Mesenchymal stem cell (in vitro differentiated cells and primary cell): ENCODE measurements around the gene LRRC28.
"Not testable (repeated sequence)": the region's sequence is repeated elsewhere in the genome, so short reads cannot be mapped to it uniquely, and the experiment has no call there.

Experiments used
- DNase-seq: peaks from one replicate; pipeline ENCODE4 v3.0.0-alpha.2; 2013
- H2AFZ ChIP-seq: one replicate; pipeline ENCODE4 v1.6.1; 2013; ENCODE audit warnings: low read depth, mild to moderate bottlenecking, control low read depth, inconsistent platforms, low read length, moderate library complexity
- H2AK5ac ChIP-seq: 2 replicates; pipeline ENCODE4 v1.6.1; 2013; ENCODE audit warnings: low read length, moderate library complexity, mild to moderate bottlenecking, inconsistent platforms; ENCODE audit not compliant: severe bottlenecking
- H2BK120ac ChIP-seq: one replicate; pipeline ENCODE4 v1.6.1; 2013; ENCODE audit warnings: low read depth, mild to moderate bottlenecking, inconsistent platforms, low read length, moderate library complexity
- H2BK12ac ChIP-seq, 2 experiments: one replicate each; pipeline ENCODE4 v1.6.1; 2013; ENCODE audit warnings: inconsistent platforms in 2 of 2, low read length in 2 of 2, mild to moderate bottlenecking in 2 of 2, moderate library complexity in 2 of 2, control low read depth in 1 of 2
- H2BK15ac ChIP-seq: one replicate; pipeline ENCODE4 v1.6.1; 2013; ENCODE audit warnings: mild to moderate bottlenecking, low read depth, inconsistent platforms; ENCODE audit not compliant: poor library complexity, severe bottlenecking
- H2BK5ac ChIP-seq: 2 replicates; pipeline ENCODE4 v1.6.1; 2013; ENCODE audit warnings: low read depth, mild to moderate bottlenecking, low read length, control low read depth, inconsistent platforms; ENCODE audit not compliant: poor library complexity, severe bottlenecking
- H3K14ac ChIP-seq, 2 experiments: one replicate each; pipeline ENCODE4 v1.6.1; 2013; ENCODE audit warnings: inconsistent platforms in 2 of 2, low read length in 2 of 2, control low read depth in 1 of 2, mild to moderate bottlenecking in 1 of 2, moderate library complexity in 1 of 2
- H3K18ac ChIP-seq, 2 experiments: one replicate each; pipeline ENCODE4 v1.6.1; 2013; ENCODE audit warnings: inconsistent platforms in 2 of 2, low read length in 2 of 2, control low read depth in 1 of 2, low read depth in 1 of 2, mild to moderate bottlenecking in 1 of 2
- H3K23ac ChIP-seq, 2 experiments: one replicate each; pipeline ENCODE4 v1.6.1; 2013; ENCODE audit warnings: inconsistent platforms in 2 of 2, low read length in 2 of 2, mild to moderate bottlenecking in 2 of 2, moderate library complexity in 2 of 2, control low read depth in 1 of 2
- H3K27ac ChIP-seq: 2 replicates; pipeline ENCODE4 v1.5.1; 2013; ENCODE audit warnings: mild to moderate bottlenecking, moderate library complexity, low read length, control low read depth, inconsistent platforms; ENCODE audit not compliant: poor library complexity, severe bottlenecking
- H3K27me3 ChIP-seq, 2 experiments: 2 replicates each; pipeline versions ENCODE4 v1.6.1 to v1.7.0; 2013; ENCODE audit warnings: low read length in 2 of 2, mild to moderate bottlenecking in 2 of 2, moderate library complexity in 2 of 2, control low read depth in 1 of 2, inconsistent platforms in 1 of 2; ENCODE audit not compliant: control insufficient read depth in 1 of 2, insufficient read depth in 1 of 2
- H3K36me3 ChIP-seq, 2 experiments: 2 replicates each; pipeline versions ENCODE4 v1.6.1 to v1.7.0; 2013; ENCODE audit warnings: low read length in 2 of 2, control low read depth in 1 of 2, inconsistent platforms in 1 of 2, low read depth in 1 of 2, mild to moderate bottlenecking in 1 of 2; ENCODE audit not compliant: insufficient read depth in 2 of 2, control insufficient read depth in 1 of 2
- H3K4ac ChIP-seq, 2 experiments: one replicate each; pipeline ENCODE4 v1.6.1; 2013; ENCODE audit warnings: inconsistent platforms in 2 of 2, low read length in 2 of 2, mild to moderate bottlenecking in 2 of 2, moderate library complexity in 2 of 2, control low read depth in 1 of 2, low read depth in 1 of 2
- H3K4me1 ChIP-seq: 2 replicates; pipeline ENCODE4 v1.6.1; 2013; ENCODE audit warnings: low read depth, low read length, control low read depth; ENCODE audit not compliant: control insufficient read depth, insufficient read depth
- H3K4me2 ChIP-seq: 2 replicates; pipeline ENCODE4 v1.6.1; 2013; ENCODE audit warnings: low read length, mild to moderate bottlenecking, inconsistent platforms; ENCODE audit not compliant: poor library complexity, severe bottlenecking
- H3K4me3 ChIP-seq, 2 experiments: 2 replicates each; pipeline versions ENCODE4 v1.5.1 to v1.7.0; 2013; ENCODE audit warnings: low read length in 2 of 2, mild to moderate bottlenecking in 2 of 2, control low read depth in 1 of 2, low read depth in 1 of 2; ENCODE audit not compliant: insufficient read depth in 1 of 2
- H3K79me1 ChIP-seq: replicated peaks from 2 replicates; pipeline ENCODE4 v1.6.1; 2013; ENCODE audit warnings: mild to moderate bottlenecking, control low read depth, low read length, inconsistent platforms; ENCODE audit not compliant: poor library complexity, severe bottlenecking
- H3K9ac ChIP-seq: 2 replicates; pipeline ENCODE4 v1.7.0; 2013; ENCODE audit warnings: mild to moderate bottlenecking, low read length, moderate library complexity
- H3K9me3 ChIP-seq: 2 replicates; pipeline ENCODE4 v1.7.0; 2013; ENCODE audit warnings: mild to moderate bottlenecking, low read length; ENCODE audit not compliant: control insufficient read depth
- H4K8ac ChIP-seq: one replicate; pipeline ENCODE4 v1.6.1; 2013; ENCODE audit warnings: inconsistent platforms, mild to moderate bottlenecking, low read length, moderate library complexity
- H4K91ac ChIP-seq: one replicate; pipeline ENCODE4 v1.6.1; 2013; ENCODE audit warnings: mild to moderate bottlenecking, low read length, inconsistent platforms
- WGBS: methylation state at CpG from one replicate; pipeline ENCODE4 v1.1.7; 2013; ENCODE audit warnings: mixed read lengths; 5-methylcytosine and 5-hydroxymethylcytosine counted together

The LRRC28 gene

GRCh38 chr15:99396375-99396774 lies 145.1 kb downstream of the LRRC28 start:
- no peak overlapping the region for H4K8ac ChIP-seq
- H3K4me2 ChIP-seq, result no peak overlapping the region
- no peak overlapping the region for H3K4ac ChIP-seq

GRCh38 chr15:99399061-99399460 lies 147.8 kb downstream of the LRRC28 start:
- H2BK12ac ChIP-seq, result no peak overlapping the region
- no peak overlapping the region for H3K9ac ChIP-seq
- H3K27me3 ChIP-seq, result no peaks in the 10 kb centered on the region
- no peak overlapping the region for H2AFZ ChIP-seq
- DNase-seq, result no peak
- no peak overlapping the region for H3K4ac ChIP-seq
- no peaks in the 10 kb centered on the region for H3K9me3 ChIP-seq
- H4K8ac ChIP-seq, result peak overlapping the region; percentile 15
- no peak overlapping the region for H3K14ac ChIP-seq
- no peak overlapping the region for H2BK5ac ChIP-seq
- no peaks in the 10 kb centered on the region for H3K79me1 ChIP-seq
- peaks cover 8% of the 10 kb centered on the region for H3K4me1 ChIP-seq
- H2BK120ac ChIP-seq, result no peak overlapping the region
- 92% methylated on average over 5 of the region's 5 CpGs for WGBS
- H3K36me3 ChIP-seq, result no peaks in the 10 kb centered on the region
- no peak overlapping the region for H3K4me2 ChIP-seq
- no peak overlapping the region for H3K18ac ChIP-seq
- H3K27ac ChIP-seq, result no peak overlapping the region
- no peak overlapping the region for H3K23ac ChIP-seq
- H3K4me3 ChIP-seq, result no peak overlapping the region
- H2AK5ac ChIP-seq, result peak overlapping the region; percentile 66
- H4K91ac ChIP-seq, result no peak overlapping the region
- no peak overlapping the region for H2BK15ac ChIP-seq

More at GRCh38 chr15:99396375-99396774, 145.1 kb downstream of the LRRC28 start:
- no peak overlapping the region for H4K91ac ChIP-seq
- no peaks in the 10 kb centered on the region for H3K27me3 ChIP-seq
- H3K4me1 ChIP-seq, result peaks cover 2% of the 10 kb centered on the region
- no peak overlapping the region for H2AFZ ChIP-seq
- no peak overlapping the region for H2BK5ac ChIP-seq
- no peak overlapping the region for H3K4me3 ChIP-seq
- no peak overlapping the region for H2BK12ac ChIP-seq
- no peak overlapping the region for H3K23ac ChIP-seq
- peaks cover 11% of the 10 kb centered on the region for H3K9me3 ChIP-seq
- no peaks in the 10 kb centered on the region for H3K36me3 ChIP-seq
- H3K18ac ChIP-seq, result no peak overlapping the region
- WGBS, result 97% methylated on average over 2 of the region's 5 CpGs
- H3K14ac ChIP-seq, result no peak overlapping the region
- H3K9ac ChIP-seq, result no peak overlapping the region
- DNase-seq, result no peak
- H2AK5ac ChIP-seq, result no peak overlapping the region
- H3K79me1 ChIP-seq, result no peaks in the 10 kb centered on the region
- no peak overlapping the region for H2BK15ac ChIP-seq
- H3K27ac ChIP-seq, result no peak overlapping the region
- no peak overlapping the region for H2BK120ac ChIP-seq

GRCh38 chr15:99399618-99400017 lies 148.3 kb downstream of the LRRC28 start:
- Histone ChIP-seq H3K9ac (no peak overlapping the region), H3K27ac (no peak overlapping the region), H3K23ac (no peak overlapping the region), H3K4me1 (peaks cover 12% of the 10 kb centered on the region), H3K4me3 (no peak overlapping the region), H2BK12ac (no peak overlapping the region), H3K27me3 (no peaks in the 10 kb centered on the region), H3K79me1 (no peaks in the 10 kb centered on the region), H4K91ac (no peak overlapping the region), H2BK15ac (no peak overlapping the region), H3K4ac (no peak overlapping the region), H3K14ac (no peak overlapping the region), H2BK120ac (no peak overlapping the region), H3K36me3 (no peaks in the 10 kb centered on the region), H2AK5ac (no peak overlapping the region), H2BK5ac (no peak overlapping the region), H3K9me3 (no peaks in the 10 kb centered on the region), H2AFZ (no peak overlapping the region), H3K4me2 (no peak overlapping the region), H4K8ac (no peak overlapping the region), H3K18ac (peak overlapping the region in 1 of 2 experiments; percentile 26)
- DNase-seq, result no peak
- WGBS, result 90% methylated on average over 1 of the region's 4 CpGs

- not testable (repeated sequence) for H2BK15ac ChIP-seq, H3K27me3 ChIP-seq, H2BK5ac ChIP-seq, H3K4me2 ChIP-seq, H3K23ac ChIP-seq, H3K36me3 ChIP-seq, H2BK120ac ChIP-seq, H3K27ac ChIP-seq, H4K91ac ChIP-seq, H3K18ac ChIP-seq, H4K8ac ChIP-seq, H2AK5ac ChIP-seq, H3K4me3 ChIP-seq, H2AFZ ChIP-seq, H3K9me3 ChIP-seq, H2BK12ac ChIP-seq, H3K9ac ChIP-seq, DNase-seq, H3K14ac ChIP-seq, H3K79me1 ChIP-seq, H3K4ac ChIP-seq
- WGBS, result 96% methylated on average over 2 of the region's 4 CpGs
- H3K4me1 ChIP-seq, result peaks cover 12% of the 10 kb centered on the region
Measured at GRCh38 chr15:99401216-99401615, 149.9 kb downstream of the LRRC28 start.
